Keratinocyte (primary cell): ENCODE data around the gene SNAPC1. TPM values are rescaled to one million over a fixed set of nuclear protein-coding genes. Genes with fewer than 3 reads are reported as not detected.

ENCODE experiments used
- DNase-seq: peaks from one replicate; pipeline ENCODE4 v3.0.0-alpha.2; 2011; ENCODE audit warnings: low read depth, missing footprints, low spot score
- FAIRE-seq: peaks from 2 replicates; lab custom pipeline; 2011; peaks lifted over from hg19 to GRCh38; lab: Jason Lieb, UNC
- H2AFZ ChIP-seq: 2 replicates; pipeline ENCODE4 v1.6.0; 2012; ENCODE audit warnings: low read length, control low read depth, inconsistent platforms; ENCODE audit not compliant: control insufficient read depth
- H3K27ac ChIP-seq: 2 replicates; pipeline ENCODE4 v1.5.1; 2011; ENCODE audit warnings: low read length; ENCODE audit not compliant: control insufficient read depth, insufficient read depth
- H3K27me3 ChIP-seq: 3 replicates; pipeline ENCODE4 v1.6.0; 2011; ENCODE audit warnings: low read length; ENCODE audit not compliant: control insufficient read depth, insufficient read depth; ENCODE audit errors: extremely low read depth
- H3K36me3 ChIP-seq, 2 experiments: 2 replicates in 1 of 2; 3 replicates in 1 of 2; pipeline ENCODE4 v1.5.1; 2011; ENCODE audit warnings: low read length in 2 of 2, mild to moderate bottlenecking in 1 of 2; ENCODE audit not compliant: control insufficient read depth in 2 of 2, insufficient read depth in 2 of 2; ENCODE audit errors: extremely low read depth in 1 of 2
- H3K4me1 ChIP-seq: 3 replicates; pipeline ENCODE4 v1.5.1; 2011; ENCODE audit warnings: low read length; ENCODE audit not compliant: control insufficient read depth, insufficient read depth; ENCODE audit errors: extremely low read depth
- H3K4me2 ChIP-seq: 3 replicates; pipeline ENCODE4 v1.6.0; 2011; ENCODE audit warnings: low read depth, low read length; ENCODE audit not compliant: control insufficient read depth, insufficient read depth; ENCODE audit errors: extremely low read depth
- H3K4me3 ChIP-seq, 3 experiments: fragments of 200-600 bp in 1 of 3; sonication (generic) in 1 of 3; 2 replicates in 2 of 3; 3 replicates in 1 of 3; pipeline ENCODE4 v1.5.1; 2011 to 2016; ENCODE audit warnings: low read length in 3 of 3, mild to moderate bottlenecking in 3 of 3, control low read depth in 2 of 3, inconsistent platforms in 1 of 3, low read depth in 1 of 3, mixed read lengths in 1 of 3, mixed run types in 1 of 3, moderate library complexity in 1 of 3; ENCODE audit not compliant: control insufficient read depth in 2 of 3, insufficient read depth in 2 of 3; ENCODE audit errors: extremely low read depth in 1 of 3
- H3K79me2 ChIP-seq: 2 replicates; pipeline ENCODE4 v1.6.0; 2012; ENCODE audit warnings: low read length; ENCODE audit not compliant: control insufficient read depth, insufficient read depth
- H3K9ac ChIP-seq: 3 replicates; pipeline ENCODE4 v1.6.0; 2011; ENCODE audit warnings: low read length; ENCODE audit not compliant: control insufficient read depth, insufficient read depth; ENCODE audit errors: extremely low read depth
- H3K9me1 ChIP-seq: 3 replicates; pipeline ENCODE4 v1.6.0; 2011; ENCODE audit warnings: low read length; ENCODE audit not compliant: control insufficient read depth, insufficient read depth; ENCODE audit errors: extremely low read depth
- H3K9me3 ChIP-seq: 2 replicates; pipeline ENCODE4 v1.5.1; 2012; ENCODE audit warnings: low read depth, low read length; ENCODE audit not compliant: control insufficient read depth
- H4K20me1 ChIP-seq: 3 replicates; pipeline ENCODE4 v1.6.0; 2011; ENCODE audit warnings: low read length; ENCODE audit not compliant: control insufficient read depth, insufficient read depth; ENCODE audit errors: extremely low read depth
- EZH2 ChIP-seq: IDR thresholded peaks from one replicate; pipeline ENCODE4 v1.6.1; 2012; ENCODE audit warnings: inconsistent platforms, mild to moderate bottlenecking, low read length, moderate library complexity
- dilution Hi-C: fragments of 300-500 bp; cut with MboI; formaldehyde crosslinking; loops from one replicate; pipeline ENCODE4 v1.7.0; 2020; ENCODE audit warnings: low sequenced_read_pairs; ENCODE audit not compliant: extremely low pct_ligation_motif_present
- polyA plus RNA-seq, 5 experiments: library from polyadenylated mRNA; depleted of rRNA in 3 of 5; stranded (reverse) in 3 of 5; stranded (forward) in 1 of 5; unstranded in 1 of 5; fragments of >200 nt; gene quantifications; 1 replicate in 1 of 5; 2 replicates in 3 of 5; 3 replicates in 1 of 5; pipeline versions ENCODE4 v1.2.1 to v1.2.3, GENCODE V29; 2011 to 2012; ENCODE audit warnings: missing spikeins in 2 of 5, low read depth in 1 of 5, low replicate concordance in 1 of 5
- TF ChIP-seq, protein P1 (sequence below), 3 experiments: IDR thresholded peaks in 1 of 3; conservative IDR thresholded peaks in 1 of 3; optimal IDR thresholded peaks in 1 of 3; 2 replicates in 2 of 3; 3 replicates in 1 of 3; pipeline versions ENCODE3 to v1.5.1; 2011; ENCODE audit warnings: low read length in 3 of 3, mild to moderate bottlenecking in 3 of 3, moderate library complexity in 2 of 3, control low read depth in 1 of 3, inconsistent platforms in 1 of 3; ENCODE audit not compliant: insufficient read depth in 2 of 3; ENCODE audit errors: extremely low read depth in 1 of 3

Gene SNAPC1
- polyA plus RNA-seq, 1 donor (not counting 4 experiments of a cell fraction or from before 2014, with no cell fraction given): 17.7 TPM

DNA sequence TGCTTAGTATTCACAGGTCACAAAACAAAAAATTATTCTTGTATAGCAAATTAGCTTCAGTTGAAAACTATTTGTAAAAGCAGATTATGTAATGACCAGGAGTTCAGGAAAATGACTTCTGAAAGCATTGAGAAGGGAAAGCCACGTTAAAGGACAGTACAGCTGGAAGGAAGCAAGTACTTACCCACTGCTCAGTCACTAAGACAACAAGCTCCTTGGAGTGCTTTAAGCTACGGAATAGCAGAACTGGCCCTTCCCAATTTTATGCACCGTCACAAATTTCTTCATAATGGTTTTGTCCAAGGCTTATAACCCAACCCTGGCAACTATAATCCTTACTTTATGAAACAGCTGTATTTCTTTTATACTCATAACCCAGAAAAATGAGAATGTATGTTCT is 13.0 kb upstream of the SNAPC1 start:
- dilution Hi-C loops: loop anchor here (10.0 kb wide), 1 partner anchor 284 kb away; no protein-coding TSS in a partner anchor
- H3K9me1 ChIP-seq: no peaks in the 10 kb centered on the region
- H3K9me3 ChIP-seq: no peaks in the 10 kb centered on the region
- no peak for TF ChIP-seq EZH2
- TF ChIP-seq, protein P1, sequence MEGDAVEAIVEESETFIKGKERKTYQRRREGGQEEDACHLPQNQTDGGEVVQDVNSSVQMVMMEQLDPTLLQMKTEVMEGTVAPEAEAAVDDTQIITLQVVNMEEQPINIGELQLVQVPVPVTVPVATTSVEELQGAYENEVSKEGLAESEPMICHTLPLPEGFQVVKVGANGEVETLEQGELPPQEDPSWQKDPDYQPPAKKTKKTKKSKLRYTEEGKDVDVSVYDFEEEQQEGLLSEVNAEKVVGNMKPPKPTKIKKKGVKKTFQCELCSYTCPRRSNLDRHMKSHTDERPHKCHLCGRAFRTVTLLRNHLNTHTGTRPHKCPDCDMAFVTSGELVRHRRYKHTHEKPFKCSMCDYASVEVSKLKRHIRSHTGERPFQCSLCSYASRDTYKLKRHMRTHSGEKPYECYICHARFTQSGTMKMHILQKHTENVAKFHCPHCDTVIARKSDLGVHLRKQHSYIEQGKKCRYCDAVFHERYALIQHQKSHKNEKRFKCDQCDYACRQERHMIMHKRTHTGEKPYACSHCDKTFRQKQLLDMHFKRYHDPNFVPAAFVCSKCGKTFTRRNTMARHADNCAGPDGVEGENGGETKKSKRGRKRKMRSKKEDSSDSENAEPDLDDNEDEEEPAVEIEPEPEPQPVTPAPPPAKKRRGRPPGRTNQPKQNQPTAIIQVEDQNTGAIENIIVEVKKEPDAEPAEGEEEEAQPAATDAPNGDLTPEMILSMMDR (optimal IDR thresholded peaks at IDR 0.05 in 1 of 3, IDR thresholded peaks at IDR 0.05 in 1 of 3, conservative IDR thresholded peaks at IDR 0.05 in 1 of 3; ENCODE audit: extremely low read depth in 1 of 3, insufficient read depth in 2 of 3, low read length in 3 of 3): no peak
- FAIRE-seq (no peak), DNase-seq (no peak)
- no peak overlapping the region for H3K27ac ChIP-seq
- no peak overlapping the region for H3K4me3 ChIP-seq
- peaks cover 4 to 6% of the 10 kb centered on the region in 2 experiments for H3K36me3 ChIP-seq
- no peak overlapping the region for H3K4me2 ChIP-seq
- H4K20me1 ChIP-seq: no peaks in the 10 kb centered on the region
- H3K79me2 ChIP-seq: no peaks in the 10 kb centered on the region
- H2AFZ ChIP-seq: no peak overlapping the region
- no peaks in the 10 kb centered on the region for H3K27me3 ChIP-seq
- no peak overlapping the region for H3K9ac ChIP-seq
- peaks cover 24% of the 10 kb centered on the region for H3K4me1 ChIP-seq

DNA sequence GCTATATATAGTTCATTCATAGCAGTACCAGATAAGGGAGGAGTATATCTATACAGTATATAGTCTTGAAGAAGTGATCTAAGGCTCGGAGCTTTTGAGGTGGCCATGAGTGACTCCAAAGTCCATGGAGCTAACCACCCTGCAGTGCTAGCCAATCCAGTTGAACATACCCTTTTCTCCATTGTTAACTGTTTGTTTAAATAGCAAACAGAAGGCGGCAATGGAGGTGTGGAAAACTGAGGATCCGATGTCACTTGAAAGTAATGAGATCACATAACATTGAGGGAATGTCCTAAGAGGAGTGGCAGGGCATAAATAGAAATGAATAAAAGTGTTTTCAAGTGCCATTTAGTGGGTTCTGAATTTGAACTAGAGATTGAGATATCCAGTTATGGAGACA is 12.4 kb upstream of the SNAPC1 start:
- no peak overlapping the region for H2AFZ ChIP-seq
- no peak overlapping the region for H3K4me2 ChIP-seq
- H3K4me3 ChIP-seq: no peak overlapping the region
- no peak for TF ChIP-seq EZH2
- dilution Hi-C loops: loop anchor here (10.0 kb wide), 1 partner anchor 285 kb away; no protein-coding TSS in a partner anchor
- peaks cover 29% of the 10 kb centered on the region for H3K4me1 ChIP-seq
- H3K79me2 ChIP-seq: no peaks in the 10 kb centered on the region
- FAIRE-seq (no peak), DNase-seq (no peak)
- no peak overlapping the region for H3K27ac ChIP-seq
- H3K27me3 ChIP-seq: no peaks in the 10 kb centered on the region
- peaks cover 4 to 6% of the 10 kb centered on the region in 2 experiments for H3K36me3 ChIP-seq
- no peak overlapping the region for H3K9ac ChIP-seq
- no peaks in the 10 kb centered on the region for H4K20me1 ChIP-seq
- H3K9me3 ChIP-seq: peaks cover under 1% of the 10 kb centered on the region
- no peaks in the 10 kb centered on the region for H3K9me1 ChIP-seq
